Liver (tissue), 3 donors: Measurements from ENCODE around the gene OXTR.

Experiments used
- ATF3 ChIP-seq: IDR thresholded peaks from 2 replicates; pipeline ENCODE4 v1.6.1; 2016; ENCODE audit warnings: antibody characterized with exemption
- RAD21 ChIP-seq, 2 donors: IDR thresholded peaks; 2 replicates each; pipeline ENCODE4 v1.6.1; 2016; ENCODE audit warnings: antibody characterized with exemption in 2 of 2, mild to moderate bottlenecking in 2 of 2
- SP1 ChIP-seq: IDR thresholded peaks from 2 replicates; pipeline ENCODE4 v1.6.1; 2018; ENCODE audit warnings: antibody characterized with exemption, mild to moderate bottlenecking
- TAF1 ChIP-seq: conservative IDR thresholded peaks from 2 replicates; pipeline ENCODE4 v1.6.1; 2016; ENCODE audit warnings: antibody characterized with exemption, mild to moderate bottlenecking
- TF ChIP-seq, protein P1 (sequence below): fragments of 150-350 bp; IDR thresholded peaks from 2 replicates; pipeline ENCODE4 v1.5.1; 2017; ENCODE audit warnings: improper control_type of control experiment, low read depth, low read length; ENCODE audit not compliant: missing input control
- TF ChIP-seq, protein P2 (sequence below): IDR thresholded peaks from 2 replicates; pipeline ENCODE4 v1.6.1; 2016; ENCODE audit warnings: antibody characterized with exemption, mild to moderate bottlenecking
- TF ChIP-seq, protein P3 (sequence below): IDR thresholded peaks from 2 replicates; pipeline ENCODE4 v1.6.1; 2016; ENCODE audit warnings: antibody characterized with exemption
- TF ChIP-seq, protein P4 (sequence below): IDR thresholded peaks from 2 replicates; pipeline ENCODE4 v1.6.1; 2016; ENCODE audit warnings: antibody characterized with exemption
- donor health status: healthy.
- donor health status: healthy.

- no peak for TF ChIP-seq RAD21 (IDR thresholded peaks at IDR 0.05)
- TF ChIP-seq ATF3: no peak
- TF ChIP-seq, protein P1, sequence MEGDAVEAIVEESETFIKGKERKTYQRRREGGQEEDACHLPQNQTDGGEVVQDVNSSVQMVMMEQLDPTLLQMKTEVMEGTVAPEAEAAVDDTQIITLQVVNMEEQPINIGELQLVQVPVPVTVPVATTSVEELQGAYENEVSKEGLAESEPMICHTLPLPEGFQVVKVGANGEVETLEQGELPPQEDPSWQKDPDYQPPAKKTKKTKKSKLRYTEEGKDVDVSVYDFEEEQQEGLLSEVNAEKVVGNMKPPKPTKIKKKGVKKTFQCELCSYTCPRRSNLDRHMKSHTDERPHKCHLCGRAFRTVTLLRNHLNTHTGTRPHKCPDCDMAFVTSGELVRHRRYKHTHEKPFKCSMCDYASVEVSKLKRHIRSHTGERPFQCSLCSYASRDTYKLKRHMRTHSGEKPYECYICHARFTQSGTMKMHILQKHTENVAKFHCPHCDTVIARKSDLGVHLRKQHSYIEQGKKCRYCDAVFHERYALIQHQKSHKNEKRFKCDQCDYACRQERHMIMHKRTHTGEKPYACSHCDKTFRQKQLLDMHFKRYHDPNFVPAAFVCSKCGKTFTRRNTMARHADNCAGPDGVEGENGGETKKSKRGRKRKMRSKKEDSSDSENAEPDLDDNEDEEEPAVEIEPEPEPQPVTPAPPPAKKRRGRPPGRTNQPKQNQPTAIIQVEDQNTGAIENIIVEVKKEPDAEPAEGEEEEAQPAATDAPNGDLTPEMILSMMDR: no peak
- no peak for TF ChIP-seq SP1
- TF ChIP-seq, protein P2, sequence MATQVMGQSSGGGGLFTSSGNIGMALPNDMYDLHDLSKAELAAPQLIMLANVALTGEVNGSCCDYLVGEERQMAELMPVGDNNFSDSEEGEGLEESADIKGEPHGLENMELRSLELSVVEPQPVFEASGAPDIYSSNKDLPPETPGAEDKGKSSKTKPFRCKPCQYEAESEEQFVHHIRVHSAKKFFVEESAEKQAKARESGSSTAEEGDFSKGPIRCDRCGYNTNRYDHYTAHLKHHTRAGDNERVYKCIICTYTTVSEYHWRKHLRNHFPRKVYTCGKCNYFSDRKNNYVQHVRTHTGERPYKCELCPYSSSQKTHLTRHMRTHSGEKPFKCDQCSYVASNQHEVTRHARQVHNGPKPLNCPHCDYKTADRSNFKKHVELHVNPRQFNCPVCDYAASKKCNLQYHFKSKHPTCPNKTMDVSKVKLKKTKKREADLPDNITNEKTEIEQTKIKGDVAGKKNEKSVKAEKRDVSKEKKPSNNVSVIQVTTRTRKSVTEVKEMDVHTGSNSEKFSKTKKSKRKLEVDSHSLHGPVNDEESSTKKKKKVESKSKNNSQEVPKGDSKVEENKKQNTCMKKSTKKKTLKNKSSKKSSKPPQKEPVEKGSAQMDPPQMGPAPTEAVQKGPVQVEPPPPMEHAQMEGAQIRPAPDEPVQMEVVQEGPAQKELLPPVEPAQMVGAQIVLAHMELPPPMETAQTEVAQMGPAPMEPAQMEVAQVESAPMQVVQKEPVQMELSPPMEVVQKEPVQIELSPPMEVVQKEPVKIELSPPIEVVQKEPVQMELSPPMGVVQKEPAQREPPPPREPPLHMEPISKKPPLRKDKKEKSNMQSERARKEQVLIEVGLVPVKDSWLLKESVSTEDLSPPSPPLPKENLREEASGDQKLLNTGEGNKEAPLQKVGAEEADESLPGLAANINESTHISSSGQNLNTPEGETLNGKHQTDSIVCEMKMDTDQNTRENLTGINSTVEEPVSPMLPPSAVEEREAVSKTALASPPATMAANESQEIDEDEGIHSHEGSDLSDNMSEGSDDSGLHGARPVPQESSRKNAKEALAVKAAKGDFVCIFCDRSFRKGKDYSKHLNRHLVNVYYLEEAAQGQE: no peak
- TF ChIP-seq TAF1: no peak
- TF ChIP-seq, protein P3, sequence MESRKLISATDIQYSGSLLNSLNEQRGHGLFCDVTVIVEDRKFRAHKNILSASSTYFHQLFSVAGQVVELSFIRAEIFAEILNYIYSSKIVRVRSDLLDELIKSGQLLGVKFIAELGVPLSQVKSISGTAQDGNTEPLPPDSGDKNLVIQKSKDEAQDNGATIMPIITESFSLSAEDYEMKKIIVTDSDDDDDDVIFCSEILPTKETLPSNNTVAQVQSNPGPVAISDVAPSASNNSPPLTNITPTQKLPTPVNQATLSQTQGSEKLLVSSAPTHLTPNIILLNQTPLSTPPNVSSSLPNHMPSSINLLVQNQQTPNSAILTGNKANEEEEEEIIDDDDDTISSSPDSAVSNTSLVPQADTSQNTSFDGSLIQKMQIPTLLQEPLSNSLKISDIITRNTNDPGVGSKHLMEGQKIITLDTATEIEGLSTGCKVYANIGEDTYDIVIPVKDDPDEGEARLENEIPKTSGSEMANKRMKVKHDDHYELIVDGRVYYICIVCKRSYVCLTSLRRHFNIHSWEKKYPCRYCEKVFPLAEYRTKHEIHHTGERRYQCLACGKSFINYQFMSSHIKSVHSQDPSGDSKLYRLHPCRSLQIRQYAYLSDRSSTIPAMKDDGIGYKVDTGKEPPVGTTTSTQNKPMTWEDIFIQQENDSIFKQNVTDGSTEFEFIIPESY: no peak
- TF ChIP-seq, protein P4, sequence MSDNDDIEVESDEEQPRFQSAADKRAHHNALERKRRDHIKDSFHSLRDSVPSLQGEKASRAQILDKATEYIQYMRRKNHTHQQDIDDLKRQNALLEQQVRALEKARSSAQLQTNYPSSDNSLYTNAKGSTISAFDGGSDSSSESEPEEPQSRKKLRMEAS: no peak
Measured at GRCh38 chr3:8759038-8759707, 10.2 kb downstream of the OXTR start.
